Left ventricle myocardium inferior (tissue), 1 donor: Measurements from ENCODE around the gene APBB3. TPM values are rescaled to one million over a fixed set of nuclear protein-coding genes. Genes with fewer than 3 reads are reported as not detected.

ENCODE experiments used
- DNase-seq: peaks from one replicate; pipeline ENCODE4 v3.0.0-alpha.2; 2020
- H3K27ac ChIP-seq: fragments of 200-600 bp; replicated peaks from 2 replicates; pipeline ENCODE4 v1.8.0; 2021
- H3K27me3 ChIP-seq: fragments of 200-600 bp; 2 replicates; pipeline ENCODE4 v1.8.0; 2021; ENCODE audit warnings: low read depth
- H3K36me3 ChIP-seq: fragments of 200-600 bp; 2 replicates; pipeline ENCODE4 v1.8.0; 2021
- H3K4me1 ChIP-seq: fragments of 200-600 bp; 2 replicates; pipeline ENCODE4 v1.8.0; 2021
- H3K4me3 ChIP-seq: fragments of 200-600 bp; 2 replicates; pipeline ENCODE4 v1.8.0; 2021; ENCODE audit warnings: mild to moderate bottlenecking, moderate library complexity
- H3K9me3 ChIP-seq: fragments of 200-600 bp; replicated peaks from 2 replicates; pipeline ENCODE4 v1.8.0; 2021
- intact Hi-C: fragments of 100-400 bp; cut with micrococcal nuclease; formaldehyde crosslinking; loops from one replicate; pipeline ENCODE4 v1.11.0; 2022
- total RNA-seq: library from RNA; stranded (reverse); fragmentation: NEBNext Ultra II Directional; extraction: Animal tissue kit (Norgen Biotek cat#: 25700); gene quantifications from one replicate; pipeline ENCODE4 v1.2.1, GENCODE V29; 2021
- TF ChIP-seq, protein P1 (sequence below): fragments of 200-600 bp; IDR thresholded peaks from 2 replicates; pipeline ENCODE4 v1.8.0; 2021; ENCODE audit warnings: antibody characterized with exemption, mild to moderate bottlenecking, borderline replicate concordance
- donor health status: DM: no; HTN: yes; CAD: no; lungs with severe emphysema.

The APBB3 gene
- total RNA-seq, 1 donor from 2014 or later, result 12.1 TPM

- Histone ChIP-seq H3K4me1 (peaks cover 84% of the 10 kb centered on the region), H3K9me3 (no peaks in the 10 kb centered on the region), H3K27me3 (no peaks in the 10 kb centered on the region), H3K27ac (peak overlapping the region; percentile 98), H3K36me3 (peaks cover 42% of the 10 kb centered on the region), H3K4me3 (peak overlapping the region; percentile 84)
- TF ChIP-seq, protein P1, sequence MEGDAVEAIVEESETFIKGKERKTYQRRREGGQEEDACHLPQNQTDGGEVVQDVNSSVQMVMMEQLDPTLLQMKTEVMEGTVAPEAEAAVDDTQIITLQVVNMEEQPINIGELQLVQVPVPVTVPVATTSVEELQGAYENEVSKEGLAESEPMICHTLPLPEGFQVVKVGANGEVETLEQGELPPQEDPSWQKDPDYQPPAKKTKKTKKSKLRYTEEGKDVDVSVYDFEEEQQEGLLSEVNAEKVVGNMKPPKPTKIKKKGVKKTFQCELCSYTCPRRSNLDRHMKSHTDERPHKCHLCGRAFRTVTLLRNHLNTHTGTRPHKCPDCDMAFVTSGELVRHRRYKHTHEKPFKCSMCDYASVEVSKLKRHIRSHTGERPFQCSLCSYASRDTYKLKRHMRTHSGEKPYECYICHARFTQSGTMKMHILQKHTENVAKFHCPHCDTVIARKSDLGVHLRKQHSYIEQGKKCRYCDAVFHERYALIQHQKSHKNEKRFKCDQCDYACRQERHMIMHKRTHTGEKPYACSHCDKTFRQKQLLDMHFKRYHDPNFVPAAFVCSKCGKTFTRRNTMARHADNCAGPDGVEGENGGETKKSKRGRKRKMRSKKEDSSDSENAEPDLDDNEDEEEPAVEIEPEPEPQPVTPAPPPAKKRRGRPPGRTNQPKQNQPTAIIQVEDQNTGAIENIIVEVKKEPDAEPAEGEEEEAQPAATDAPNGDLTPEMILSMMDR, result no peak
- no peak for DNase-seq
- intact Hi-C loops, result no loop called here
These were observed 804 bp upstream of the APBB3 start for GRCh38 chr5:140565024-140565779.

GRCh38 chr5:140563596-140563995 is 802 bp downstream of the APBB3 start:
- H3K27ac ChIP-seq, result peak overlapping the region; percentile 98
- intact Hi-C loops, result no loop called here
- TF ChIP-seq, protein P1, result no peak
- no peaks in the 10 kb centered on the region for H3K9me3 ChIP-seq
- no peak for DNase-seq
- no peaks in the 10 kb centered on the region for H3K27me3 ChIP-seq
- H3K4me1 ChIP-seq, result peaks cover 68% of the 10 kb centered on the region
- peaks cover 44% of the 10 kb centered on the region for H3K36me3 ChIP-seq
- H3K4me3 ChIP-seq, result peak overlapping the region; percentile 84

DNA sequence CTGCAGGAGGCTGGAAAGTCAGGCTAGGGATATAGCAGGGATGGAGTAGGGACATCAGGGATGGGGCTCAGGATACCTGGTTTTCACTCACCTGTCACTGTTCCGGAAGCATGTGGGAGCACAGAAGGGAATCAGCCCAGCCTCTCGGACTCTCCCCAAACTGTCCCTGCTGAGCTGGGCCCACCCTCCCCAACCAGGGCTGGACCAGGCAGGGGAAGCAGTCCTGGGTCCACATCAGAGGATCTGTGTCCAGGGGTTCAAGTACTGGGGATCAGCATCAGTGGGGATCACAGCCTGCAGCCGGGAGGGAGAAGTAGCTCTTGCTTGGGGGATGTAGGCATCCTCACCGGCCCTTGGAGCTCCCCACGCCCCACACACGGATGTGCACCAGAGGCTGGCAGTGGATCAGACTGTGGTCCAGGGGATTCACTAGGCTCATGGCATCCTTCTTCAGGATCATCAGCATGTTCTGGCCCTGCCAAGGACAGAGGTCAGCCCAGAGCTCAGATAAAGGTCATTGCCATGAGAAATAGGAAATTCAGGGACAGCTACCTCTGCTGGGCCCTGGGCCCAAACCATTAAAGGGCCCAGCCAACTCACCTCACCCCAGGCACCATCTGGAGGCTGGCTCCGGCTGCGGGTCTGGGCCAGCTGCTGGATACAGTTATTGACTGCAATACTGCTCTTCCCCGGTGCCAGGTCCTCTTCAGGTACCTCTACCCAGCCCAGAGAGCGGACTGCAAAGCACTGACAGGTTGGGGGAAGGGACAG is 2.5 kb downstream of the APBB3 start:
- Histone ChIP-seq H3K9me3 (no peaks in the 10 kb centered on the region), H3K36me3 (peaks cover 27% of the 10 kb centered on the region), H3K4me1 (peaks cover 63% of the 10 kb centered on the region), H3K27me3 (no peaks in the 10 kb centered on the region), H3K4me3 (no peak overlapping the region), H3K27ac (no peak overlapping the region)
- DNase-seq, result no peak
- TF ChIP-seq, protein P1, result no peak
- intact Hi-C loops, result no loop called here

GRCh38 chr5:140560227-140560626 is 4.2 kb downstream of the APBB3 start:
- H3K4me3 ChIP-seq, result no peak overlapping the region
- intact Hi-C loops, result no loop called here
- TF ChIP-seq, protein P1, result no peak
- no peaks in the 10 kb centered on the region for H3K27me3 ChIP-seq
- H3K9me3 ChIP-seq, result no peaks in the 10 kb centered on the region
- H3K4me1 ChIP-seq, result peaks cover 63% of the 10 kb centered on the region
- peaks cover 21% of the 10 kb centered on the region for H3K36me3 ChIP-seq
- no peak overlapping the region for H3K27ac ChIP-seq
- DNase-seq, result no peak

DNA sequence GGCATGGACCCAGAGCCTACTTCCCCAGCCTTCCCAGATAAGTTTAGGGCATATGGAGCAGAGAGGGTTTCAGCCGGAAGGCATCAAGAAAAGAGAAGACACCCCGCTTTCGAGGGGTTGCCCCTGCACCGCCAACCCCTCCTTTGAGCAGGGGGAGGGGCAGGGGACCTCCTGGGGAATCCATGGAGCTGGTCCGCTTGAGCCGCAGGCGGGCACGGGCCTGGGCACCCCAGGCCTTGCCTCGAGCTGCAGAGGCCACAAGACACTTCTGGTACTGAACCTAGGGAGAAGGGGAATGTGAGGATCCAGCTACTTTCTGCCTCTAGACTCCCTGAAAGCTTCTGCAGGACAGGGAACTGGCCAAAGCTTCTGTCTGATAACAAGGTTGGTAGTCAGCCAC is 5.9 kb downstream of the APBB3 start:
- no peak for DNase-seq
- TF ChIP-seq, protein P1, result no peak
- Histone ChIP-seq H3K27ac (no peak overlapping the region), H3K4me1 (peaks cover 65% of the 10 kb centered on the region), H3K27me3 (no peaks in the 10 kb centered on the region), H3K36me3 (peaks cover 22% of the 10 kb centered on the region), H3K9me3 (no peaks in the 10 kb centered on the region), H3K4me3 (no peak overlapping the region)
- intact Hi-C loops, result no loop called here
